Hepatocyte (in vitro differentiated cells): ENCODE data around the gene CHAF1A. TPM values are rescaled to one million over a fixed set of nuclear protein-coding genes. Genes with fewer than 3 reads are reported as not detected.

Experiments
- DNase-seq: peaks from one replicate; pipeline ENCODE4 v3.0.0-alpha.2; 2016; ENCODE audit warnings: low spot score
- H2AFZ ChIP-seq: fragments of 200-600 bp; sonication (generic); 2 replicates; pipeline ENCODE4 v1.6.0; 2016; ENCODE audit warnings: antibody characterized with exemption, mild to moderate bottlenecking
- H3K27ac ChIP-seq: fragments of 200-600 bp; sonication (generic); 2 replicates; pipeline ENCODE4 v1.5.1; 2016; ENCODE audit warnings: mild to moderate bottlenecking
- H3K27me3 ChIP-seq: fragments of 200-600 bp; sonication (generic); 2 replicates; pipeline ENCODE4 v1.6.1; 2016
- H3K36me3 ChIP-seq: fragments of 200-600 bp; sonication (generic); replicated peaks from 2 replicates; pipeline ENCODE4 v1.5.1; 2016; ENCODE audit warnings: low read depth; ENCODE audit not compliant: insufficient read depth
- H3K4me1 ChIP-seq: fragments of 200-600 bp; sonication (generic); 2 replicates; pipeline ENCODE4 v1.5.1; 2016; ENCODE audit warnings: mild to moderate bottlenecking, moderate library complexity; ENCODE audit not compliant: insufficient read depth
- H3K4me2 ChIP-seq: fragments of 200-600 bp; sonication (generic); 2 replicates; pipeline ENCODE4 v1.6.0; 2016
- H3K4me3 ChIP-seq: fragments of 200-600 bp; sonication (generic); 2 replicates; pipeline ENCODE4 v1.5.1; 2016; ENCODE audit warnings: mild to moderate bottlenecking
- H3K79me2 ChIP-seq: fragments of 200-600 bp; sonication (generic); 2 replicates; pipeline ENCODE4 v1.6.0; 2017; ENCODE audit warnings: mild to moderate bottlenecking
- H3K9me2 ChIP-seq: fragments of 200-600 bp; sonication (generic); replicated peaks from 2 replicates; pipeline ENCODE4 v1.6.0; 2017; ENCODE audit warnings: mild to moderate bottlenecking; ENCODE audit not compliant: insufficient read depth
- H3K9me3 ChIP-seq: fragments of 200-600 bp; sonication (generic); 2 replicates; pipeline ENCODE4 v1.5.1; 2016; ENCODE audit warnings: low read depth, mild to moderate bottlenecking
- H4K20me1 ChIP-seq: fragments of 200-600 bp; sonication (generic); 2 replicates; pipeline ENCODE4 v1.6.0; 2016; ENCODE audit warnings: mild to moderate bottlenecking; ENCODE audit not compliant: insufficient read depth, poor library complexity, severe bottlenecking
- CTCF ChIP-seq: fragments of 200-600 bp; sonication (generic); IDR thresholded peaks from 2 replicates; pipeline ENCODE4 v1.5.1; 2016; ENCODE audit warnings: antibody characterized with exemption, mild to moderate bottlenecking; ENCODE audit not compliant: poor library complexity
- EZH2 ChIP-seq: fragments of 200-600 bp; sonication (generic); IDR thresholded peaks from 2 replicates; pipeline ENCODE4 v1.6.1; 2016; ENCODE audit warnings: antibody characterized with exemption, mild to moderate bottlenecking, borderline replicate concordance
- EZH2phosphoT487 ChIP-seq: fragments of 200-600 bp; sonication (generic); IDR thresholded peaks from one replicate; pipeline ENCODE4 v1.6.1; 2018; ENCODE audit warnings: antibody characterized with exemption, mild to moderate bottlenecking, low read depth, moderate library complexity; ENCODE audit not compliant: unreplicated experiment, severe bottlenecking
- WGBS: methylation state at CpG from one replicate; pipeline ENCODE4 v1.1.6; 2016; ENCODE audit warnings: low lambda C conversion rate; ENCODE audit errors: missing lambda C conversion rate; 5-methylcytosine and 5-hydroxymethylcytosine counted together
- polyA plus RNA-seq: library from polyadenylated mRNA; unstranded; fragments of >200 nt; fragmentation: Nextera tagmentation; extraction: Ambion mirVana; gene quantifications from 2 replicates; pipeline ENCODE4 v1.2.1, GENCODE V29; 2016
- total RNA-seq: library from RNA; depleted of rRNA; stranded (reverse); fragments of >200 nt; gene quantifications from 2 replicates; pipeline ENCODE4 v1.2.3, GENCODE V29; 2014

The CHAF1A gene
- total and polyA plus RNA-seq, 2 experiments from 2014 or later, result 6.2 to 6.5 TPM

- no peaks in the 10 kb centered on the region for H3K36me3 ChIP-seq
- no peaks in the 10 kb centered on the region for H3K79me2 ChIP-seq
- no peak overlapping the region for H3K27ac ChIP-seq
- no peaks in the 10 kb centered on the region for H3K27me3 ChIP-seq
- no peak overlapping the region for H2AFZ ChIP-seq
- no peak overlapping the region for H3K4me3 ChIP-seq
- H4K20me1 ChIP-seq, result no peaks in the 10 kb centered on the region
- no peaks in the 10 kb centered on the region for H3K9me3 ChIP-seq
- TF ChIP-seq CTCF (no peak), EZH2 (no peak), EZH2phosphoT487 (no peak)
- H3K4me1 ChIP-seq, result no peaks in the 10 kb centered on the region
- H3K4me2 ChIP-seq, result no peak overlapping the region
- 95% methylated on average over 26 of the region's 26 CpGs for whole genome bisulfite sequencing
- DNase-seq, result no peak
- no peaks in the 10 kb centered on the region for H3K9me2 ChIP-seq
These were observed 29.6 kb downstream of the CHAF1A start for GRCh38 chr19:4431808-4432674.

GRCh38 chr19:4432918-4433506 is 30.6 kb downstream of the CHAF1A start:
- Histone ChIP-seq H3K4me3 (no peak overlapping the region), H3K4me2 (no peak overlapping the region), H4K20me1 (no peaks in the 10 kb centered on the region), H3K27ac (no peak overlapping the region), H2AFZ (no peak overlapping the region), H3K9me3 (no peaks in the 10 kb centered on the region), H3K27me3 (no peaks in the 10 kb centered on the region), H3K4me1 (no peaks in the 10 kb centered on the region), H3K9me2 (no peaks in the 10 kb centered on the region), H3K79me2 (no peaks in the 10 kb centered on the region), H3K36me3 (no peaks in the 10 kb centered on the region)
- WGBS, result 96% methylated on average over 19 of the region's 28 CpGs
- TF ChIP-seq EZH2phosphoT487, result no peak
- no peak for DNase-seq

- TF ChIP-seq EZH2phosphoT487 (no peak), EZH2 (no peak), CTCF (no peak)
- Histone ChIP-seq H3K79me2 (no peaks in the 10 kb centered on the region), H4K20me1 (no peaks in the 10 kb centered on the region), H3K27me3 (no peaks in the 10 kb centered on the region), H3K4me1 (no peaks in the 10 kb centered on the region), H3K9me2 (no peaks in the 10 kb centered on the region), H2AFZ (no peak overlapping the region), H3K4me3 (no peak overlapping the region), H3K9me3 (no peaks in the 10 kb centered on the region), H3K27ac (no peak overlapping the region), H3K4me2 (no peak overlapping the region), H3K36me3 (no peaks in the 10 kb centered on the region)
- 96% methylated on average over 9 of the region's 9 CpGs for WGBS
- no peak for DNase-seq
These were observed 32.0 kb downstream of the CHAF1A start for GRCh38 chr19:4434391-4434790.

- WGBS, result 96% methylated on average over 7 of the region's 7 CpGs
- no peak overlapping the region for H2AFZ ChIP-seq
These were observed 33.8 kb downstream of the CHAF1A start for GRCh38 chr19:4436231-4436630.

More at GRCh38 chr19:4436231-4436630, 33.8 kb downstream of the CHAF1A start:
- DNase-seq, result no peak
- no peaks in the 10 kb centered on the region for H3K9me2 ChIP-seq
- H3K36me3 ChIP-seq, result no peaks in the 10 kb centered on the region
- no peaks in the 10 kb centered on the region for H3K9me3 ChIP-seq
- H4K20me1 ChIP-seq, result no peaks in the 10 kb centered on the region
- H3K79me2 ChIP-seq, result no peaks in the 10 kb centered on the region
- H3K4me1 ChIP-seq, result no peaks in the 10 kb centered on the region
- TF ChIP-seq EZH2phosphoT487 (no peak), CTCF (no peak), EZH2 (no peak)
- H3K4me2 ChIP-seq, result no peak overlapping the region
- H3K4me3 ChIP-seq, result no peak overlapping the region
- no peak overlapping the region for H3K27ac ChIP-seq
- no peaks in the 10 kb centered on the region for H3K27me3 ChIP-seq
